ENCODE data around the gene ASIC5.

Gene ASIC5

GRCh38 chr4:155866177-155866576 is at the start of gene ASIC5:
Gene ASIC5 (minus strand): TSS chr4:155866277. CDS start chr4:155866226, 51 bp downstream.
- TF ChIP-seq CTCF (conservative IDR thresholded peaks at IDR 0.05) = no peak
- no peak for TF ChIP-seq ZFX (IDR thresholded peaks at IDR 0.05)
- H3K27ac ChIP-seq = no peak within 1 kb of the TSS

DNA sequence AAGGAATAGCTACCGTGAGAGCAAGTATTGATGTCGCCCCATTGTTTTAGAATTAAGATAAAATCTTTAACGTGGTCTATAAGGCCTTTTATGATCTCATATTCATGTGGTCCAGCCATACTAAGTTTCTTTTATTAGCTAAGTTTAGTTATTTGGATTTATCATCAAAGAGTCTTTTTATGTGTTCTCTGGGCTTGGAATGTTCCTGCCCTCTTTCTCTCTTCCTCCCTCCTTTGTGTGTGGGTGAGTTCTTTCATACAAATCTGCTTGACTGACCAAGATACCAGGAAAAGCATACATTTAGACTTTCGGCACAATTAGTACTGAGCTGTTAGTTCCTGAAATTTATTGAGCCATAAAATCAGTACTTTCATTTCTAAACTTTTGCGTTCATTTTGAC is 48.7 kb upstream of the ASIC5 start:
- TF ChIP-seq CTCF (conservative IDR thresholded peaks at IDR 0.05) (no peak), ZFX (IDR thresholded peaks at IDR 0.05) (no peak)
- no peak overlapping the region for H3K27ac ChIP-seq

GRCh38 chr4:155911905-155912304 is 45.8 kb upstream of the ASIC5 start:
- H3K27ac ChIP-seq = no peak overlapping the region
- TF ChIP-seq ZFX (IDR thresholded peaks at IDR 0.05) (no peak), CTCF (conservative IDR thresholded peaks at IDR 0.05) (no peak)

DNA sequence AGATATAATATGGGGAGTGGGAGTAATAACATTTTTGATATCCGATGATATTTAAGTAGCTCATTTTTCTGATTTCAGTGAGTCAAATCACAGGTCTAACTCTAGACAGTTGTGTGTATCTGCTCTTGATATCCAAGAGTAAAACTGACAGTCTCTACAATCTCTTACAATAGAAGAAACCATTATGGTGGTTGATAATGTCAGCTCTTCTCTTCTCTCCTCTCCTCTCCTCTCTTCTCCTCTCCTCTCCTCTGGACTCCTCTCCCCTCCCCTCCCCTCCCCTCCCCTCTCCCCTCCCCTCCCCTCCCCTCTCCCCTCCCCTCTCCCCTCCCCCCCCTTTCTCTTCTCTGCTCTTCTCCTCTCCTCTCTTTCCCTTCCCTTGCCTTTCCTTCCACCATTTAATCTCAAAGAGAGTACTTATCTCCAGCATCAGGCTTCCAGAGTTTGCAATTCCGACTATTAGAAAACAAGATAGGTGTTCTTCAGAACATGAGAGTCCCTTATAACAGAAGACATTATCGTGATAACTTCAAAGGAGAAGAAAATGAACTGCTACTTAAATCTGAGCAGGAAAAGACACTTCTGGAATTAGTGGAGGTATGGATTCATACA is 43.6 kb upstream of the ASIC5 start:
- TF ChIP-seq ZFX (IDR thresholded peaks at IDR 0.05) (no peak), CTCF (conservative IDR thresholded peaks at IDR 0.05) (no peak)
- no peak overlapping the region for H3K27ac ChIP-seq

GRCh38 chr4:155908187-155909139 is 42.4 kb upstream of the ASIC5 start:
- TF ChIP-seq ZFX (IDR thresholded peaks at IDR 0.05) (no peak), CTCF (conservative IDR thresholded peaks at IDR 0.05) (no peak)
- H3K27ac ChIP-seq = no peak overlapping the region

DNA sequence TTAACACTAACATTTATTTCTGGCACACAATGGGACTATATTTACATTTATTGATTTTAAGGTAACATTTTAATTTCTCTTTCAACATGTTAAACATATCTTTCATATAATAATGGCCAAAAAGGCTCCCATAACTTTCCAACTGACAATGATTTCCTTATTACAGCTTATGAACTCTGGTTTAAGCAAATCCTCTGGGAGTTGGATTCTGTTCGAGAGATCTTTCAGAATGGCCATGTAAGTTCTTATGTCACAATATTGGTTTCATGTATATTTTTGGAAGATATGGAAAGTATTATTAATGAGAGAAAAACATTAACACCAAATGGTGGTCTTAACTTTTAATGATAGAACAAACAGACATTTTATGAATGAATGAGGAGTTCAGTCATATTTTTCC is 41.5 kb upstream of the ASIC5 start:
- TF ChIP-seq ZFX (IDR thresholded peaks at IDR 0.05) (no peak), CTCF (conservative IDR thresholded peaks at IDR 0.05) (no peak)
- no peak overlapping the region for H3K27ac ChIP-seq

Data from C4-2B (cell line).